K562 (cell line): Measurements from ENCODE around the gene DCAKD. TPM values are rescaled to one million over a fixed set of nuclear protein-coding genes. Genes with fewer than 3 reads are reported as not detected.

Experiments
- BMI1 ChIP-seq: fragments of 150-350 bp; IDR thresholded peaks from 2 replicates; pipeline ENCODE4 v1.6.1; 2014; ENCODE audit warnings: low read length
- CBX8 ChIP-seq: fragments of 200-600 bp; sonication (generic); IDR thresholded peaks from 2 replicates; pipeline ENCODE4 v1.6.1; 2012; ENCODE audit warnings: borderline replicate concordance, mixed run types, low read depth, mild to moderate bottlenecking, moderate library complexity, mixed read lengths, low read length, control low read depth, inconsistent platforms; ENCODE audit not compliant: poor library complexity, severe bottlenecking; ENCODE audit errors: extremely low read depth
- GABPA ChIP-seq: fragments of 200-800 bp; sonication (Bioruptor generic); conservative IDR thresholded peaks from 2 replicates; pipeline ENCODE4 v1.6.1; 2016; ENCODE audit warnings: low read depth, missing genetic modification characterization, missing compliant biosample characterization
- HMGN3 ChIP-seq: IDR thresholded peaks from 2 replicates; pipeline ENCODE4 v1.6.1; 2011; ENCODE audit warnings: borderline replicate concordance, low read depth, mild to moderate bottlenecking, mixed read lengths, low read length; ENCODE audit not compliant: insufficient read length; ENCODE audit errors: extremely low read depth
- NR2F6 ChIP-seq: fragments of 450-650 bp; formaldehyde crosslinking; IDR thresholded peaks from 2 replicates; pipeline ENCODE4 v1.4.0; 2020; ENCODE audit warnings: mild to moderate bottlenecking
- PHTF2 ChIP-seq: fragments of 250-450 bp; sonication (Bioruptor Pico); IDR thresholded peaks from 2 replicates; pipeline ENCODE4 v1.5.0; 2021; ENCODE audit warnings: mild to moderate bottlenecking
- ZNF507 ChIP-seq: conservative IDR thresholded peaks from 2 replicates; pipeline ENCODE4 v1.6.1; 2017; ENCODE audit warnings: missing genetic modification characterization, missing compliant biosample characterization
- polyA plus RNA-seq, 8 experiments: library from polyadenylated mRNA; depleted of rRNA in 4 of 8; stranded (reverse) in 5 of 8; unstranded in 3 of 8; fragments of >200 nt; fragmentation: Nextera tagmentation in 2 of 8; fragmentation: Illumina TruSeq in 1 of 8; extraction: Ambion mirVana in 2 of 8; extraction: Trizol in 1 of 8; gene quantifications; 2 replicates each; pipeline versions ENCODE4 v1.2.1 to v1.2.3, GENCODE V29; 2011 to 2014; ENCODE audit warnings: inconsistent platforms in 1 of 8, missing spikeins in 1 of 8
- total RNA-seq, 7 experiments: library from RNA; depleted of rRNA in 6 of 7; stranded (reverse); fragments of >200 nt in 6 of 7; fragmentation: Illumina TruSeq in 2 of 7; extraction: Trizol in 2 of 7; gene quantifications; 2 replicates each; pipeline versions ENCODE4 v1.2.1 to v1.2.3, GENCODE V29; 2011 to 2021; ENCODE audit warnings: low replicate concordance in 1 of 7
- TF ChIP-seq, protein P1 (sequence below), 2 experiments: fragments of 450-650 bp; formaldehyde crosslinking in 1 of 2; IDR thresholded peaks; 2 replicates each; pipeline versions ENCODE4 v1.4.0 to v1.6.1; 2014 to 2020; ENCODE audit warnings: mild to moderate bottlenecking in 2 of 2, borderline replicate concordance in 1 of 2, low read depth in 1 of 2

The DCAKD gene
- total and polyA plus RNA-seq, 9 of the 15 experiments (the other 6 are each of a cell fraction or from before 2014, with no cell fraction given): 7.9 to 35.5 (median 21.4) TPM

GRCh38 chr17:45060797-45061605, 9.6 kb upstream of the DCAKD start, which contains the start of gene NMT1 (continued):
- TF ChIP-seq HMGN3 (no peak), GABPA (tag) (peak; percentile 86), PHTF2 (no peak; the same call in 1 of the 2 replicates), ZNF507 (tag) (no peak), CBX8 (no peak), NR2F6 (CRISPR knock-in tag) (peak; percentile 77; the same call in 1 of the 2 replicates), BMI1 (no peak)
- TF ChIP-seq, protein P1, sequence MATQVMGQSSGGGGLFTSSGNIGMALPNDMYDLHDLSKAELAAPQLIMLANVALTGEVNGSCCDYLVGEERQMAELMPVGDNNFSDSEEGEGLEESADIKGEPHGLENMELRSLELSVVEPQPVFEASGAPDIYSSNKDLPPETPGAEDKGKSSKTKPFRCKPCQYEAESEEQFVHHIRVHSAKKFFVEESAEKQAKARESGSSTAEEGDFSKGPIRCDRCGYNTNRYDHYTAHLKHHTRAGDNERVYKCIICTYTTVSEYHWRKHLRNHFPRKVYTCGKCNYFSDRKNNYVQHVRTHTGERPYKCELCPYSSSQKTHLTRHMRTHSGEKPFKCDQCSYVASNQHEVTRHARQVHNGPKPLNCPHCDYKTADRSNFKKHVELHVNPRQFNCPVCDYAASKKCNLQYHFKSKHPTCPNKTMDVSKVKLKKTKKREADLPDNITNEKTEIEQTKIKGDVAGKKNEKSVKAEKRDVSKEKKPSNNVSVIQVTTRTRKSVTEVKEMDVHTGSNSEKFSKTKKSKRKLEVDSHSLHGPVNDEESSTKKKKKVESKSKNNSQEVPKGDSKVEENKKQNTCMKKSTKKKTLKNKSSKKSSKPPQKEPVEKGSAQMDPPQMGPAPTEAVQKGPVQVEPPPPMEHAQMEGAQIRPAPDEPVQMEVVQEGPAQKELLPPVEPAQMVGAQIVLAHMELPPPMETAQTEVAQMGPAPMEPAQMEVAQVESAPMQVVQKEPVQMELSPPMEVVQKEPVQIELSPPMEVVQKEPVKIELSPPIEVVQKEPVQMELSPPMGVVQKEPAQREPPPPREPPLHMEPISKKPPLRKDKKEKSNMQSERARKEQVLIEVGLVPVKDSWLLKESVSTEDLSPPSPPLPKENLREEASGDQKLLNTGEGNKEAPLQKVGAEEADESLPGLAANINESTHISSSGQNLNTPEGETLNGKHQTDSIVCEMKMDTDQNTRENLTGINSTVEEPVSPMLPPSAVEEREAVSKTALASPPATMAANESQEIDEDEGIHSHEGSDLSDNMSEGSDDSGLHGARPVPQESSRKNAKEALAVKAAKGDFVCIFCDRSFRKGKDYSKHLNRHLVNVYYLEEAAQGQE (IDR thresholded peaks at IDR 0.05; ENCODE audit: borderline replicate concordance): no peak
- TF ChIP-seq, protein P1 (CRISPR knock-in tag; IDR thresholded peaks at IDR 0.05; ENCODE audit: low read depth): peak; percentile 76
- TF ChIP-seq, all 486 proteins: peak for 175
